H1 (cell line): ENCODE data around the gene MS4A7.

Experiments
- CTCF ChIP-seq, 3 experiments: IDR thresholded peaks; 1 replicate in 2 of 3; 2 replicates in 1 of 3; pipeline versions ENCODE4 v1.5.1 to v1.6.1; 2011; ENCODE audit warnings: low read length in 3 of 3, mild to moderate bottlenecking in 3 of 3, inconsistent platforms in 2 of 3, low read depth in 1 of 3, moderate library complexity in 1 of 3; ENCODE audit not compliant: insufficient read depth in 1 of 3; ENCODE audit errors: control extremely low read depth in 1 of 3
- EP300 ChIP-seq, 2 experiments: IDR thresholded peaks; 1 replicate in 1 of 2; 2 replicates in 1 of 2; pipeline ENCODE4 v1.6.1; 2011 to 2012; ENCODE audit warnings: low read depth in 2 of 2, low read length in 2 of 2, mild to moderate bottlenecking in 2 of 2, borderline replicate concordance in 1 of 2, inconsistent platforms in 1 of 2, moderate library complexity in 1 of 2
- POLR2AphosphoS5 ChIP-seq: IDR thresholded peaks from 2 replicates; pipeline ENCODE4 v1.6.1; 2011; ENCODE audit warnings: low read depth, low read length
- RAD21 ChIP-seq, 2 experiments: IDR thresholded peaks in 1 of 2; conservative IDR thresholded peaks in 1 of 2; 2 replicates each; pipeline ENCODE4 v1.6.1; 2011; ENCODE audit warnings: low read depth in 2 of 2, low read length in 2 of 2, improper control_type of control experiment in 1 of 2, inconsistent platforms in 1 of 2, mild to moderate bottlenecking in 1 of 2, moderate library complexity in 1 of 2
- SIN3A ChIP-seq, 2 experiments: IDR thresholded peaks in 1 of 2; conservative IDR thresholded peaks in 1 of 2; 2 replicates each; pipeline ENCODE4 v1.6.1; 2011 to 2012; ENCODE audit warnings: low read length in 2 of 2, improper control_type of control experiment in 1 of 2, low read depth in 1 of 2, mild to moderate bottlenecking in 1 of 2
- TAF1 ChIP-seq: IDR thresholded peaks from 2 replicates; pipeline ENCODE4 v1.6.1; 2011; ENCODE audit warnings: mild to moderate bottlenecking, low read depth, low read length
- TEAD4 ChIP-seq: IDR thresholded peaks from 2 replicates; pipeline ENCODE4 v1.6.1; 2012; ENCODE audit warnings: low read depth, low read length, inconsistent platforms, mixed read lengths
- ZNF274 ChIP-seq: IDR thresholded peaks from 2 replicates; pipeline ENCODE4 v1.7.0; 2012; ENCODE audit warnings: low read length, borderline replicate concordance; ENCODE audit errors: extremely low read depth
- TF ChIP-seq, protein P1 (sequence below): IDR thresholded peaks from 2 replicates; pipeline ENCODE4 v1.6.1; 2012; ENCODE audit warnings: inconsistent platforms

- TF ChIP-seq, protein P1, sequence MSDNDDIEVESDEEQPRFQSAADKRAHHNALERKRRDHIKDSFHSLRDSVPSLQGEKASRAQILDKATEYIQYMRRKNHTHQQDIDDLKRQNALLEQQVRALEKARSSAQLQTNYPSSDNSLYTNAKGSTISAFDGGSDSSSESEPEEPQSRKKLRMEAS, result no peak
- TF ChIP-seq RAD21 (IDR thresholded peaks at IDR 0.05 in 1 of 2, conservative IDR thresholded peaks at IDR 0.05 in 1 of 2; ENCODE audit: low read depth in 2 of 2, low read length in 2 of 2) (no peak), SIN3A (conservative IDR thresholded peaks at IDR 0.05 in 1 of 2, IDR thresholded peaks at IDR 0.05 in 1 of 2; ENCODE audit: low read depth in 1 of 2, low read length in 2 of 2) (no peak), POLR2AphosphoS5 (no peak), CTCF (IDR thresholded peaks at IDR 0.05; ENCODE audit: control extremely low read depth in 1 of 3, insufficient read depth in 1 of 3, low read depth in 1 of 3, low read length in 3 of 3) (no peak), EP300 (IDR thresholded peaks at IDR 0.05; ENCODE audit: borderline replicate concordance in 1 of 2, low read depth in 2 of 2, low read length in 2 of 2) (no peak), TAF1 (no peak), ZNF274 (no peak), TEAD4 (no peak)
Observed at GRCh38 chr11:60422609-60423008, 44.3 kb downstream of the MS4A7 start.
